Pancreas (tissue), 10 donors: Measurements from ENCODE around the gene OGDH. TPM values are rescaled to one million over a fixed set of nuclear protein-coding genes. Genes with fewer than 3 reads are reported as not detected.

Experiments used
- ATAC-seq, 4 donors: fragments of 200-7000 bp; cut with Tn5 transposase; one replicate each; pipeline versions ENCODE4 v1.8.0 to v1.9.1; 2020; ENCODE audit warnings: mild to moderate bottlenecking in 4 of 4, moderate library complexity in 4 of 4
- DNase-seq, 6 donors: peaks; one replicate each; pipeline ENCODE4 v3.0.0-alpha.2; 2020
- FAIRE-seq: peaks from 2 replicates; lab custom pipeline; 2012; peaks lifted over from hg19 to GRCh38; lab: Jason Lieb, UNC
- H3K27ac ChIP-seq, 4 donors: fragments of 200-600 bp; sonication (generic); 1 replicate in 3 of 4; 2 replicates in 1 of 4; pipeline versions ENCODE4 v1.5.0 to v1.8.0; 2020
- H3K27me3 ChIP-seq, 4 donors: fragments of 200-600 bp; one replicate each; pipeline ENCODE4 v1.8.0; 2021
- H3K36me3 ChIP-seq, 3 donors: fragments of 200-600 bp; sonication (generic) in 1 of 3; one replicate each; pipeline versions ENCODE4 v1.5.0 to v1.8.0; 2020 to 2021
- H3K4me1 ChIP-seq, 3 donors: fragments of 200-600 bp; one replicate each; pipeline ENCODE4 v1.8.0; 2021
- H3K4me3 ChIP-seq, 4 donors: fragments of 200-600 bp; sonication (generic) in 2 of 4; one replicate each; pipeline versions ENCODE4 v1.5.0 to v1.8.0; 2020 to 2021
- H3K9me3 ChIP-seq, 4 donors: fragments of 200-600 bp; one replicate each; pipeline ENCODE4 v1.8.0; 2021
- CTCF ChIP-seq, 4 donors: fragments of 200-600 bp; sonication (generic) in 3 of 4; IDR thresholded peaks; one replicate each; pipeline versions ENCODE4 v1.5.0 to v1.8.0; 2021; ENCODE audit warnings: antibody characterized with exemption in 4 of 4
- WGBS, 2 donors: extraction: QIAGEN DNeasy Blood & Tissue Kit; methylation state at CpG; one replicate each; pipeline ENCODE4 v1.1.7; 2013; 5-methylcytosine and 5-hydroxymethylcytosine counted together
- intact Hi-C, 3 donors: fragments of 100-400 bp; cut with DNase I; formaldehyde crosslinking; loops; one replicate each; pipeline versions ENCODE4 v1.11.1 to v1.14.2; 2022
- polyA plus RNA-seq, 2 donors: library from polyadenylated mRNA; stranded (reverse); fragments of 200-250 nt; gene quantifications; one replicate each; pipeline ENCODE4 v1.2.3, GENCODE V29; 2013
- total RNA-seq, 6 donors: library from RNA; stranded (reverse); fragmentation: NEBNext Ultra II Directional in 4 of 6; extraction: Animal tissue kit (Norgen Biotek cat#: 25700) in 4 of 6; gene quantifications; one replicate each; pipeline versions ENCODE4 v1.2.1 to v1.2.4, GENCODE V29; 2021 to 2023
- donor health status: healthy with polysubstance abuse.
- donor health status: DM: no; HTN: no; CAD: no; lungs with moderate emphysema.
- donor health status: DM: no; HTN: no; CAD: no.
- donor health status: control.
- donor health status: control.
- donor health status: Bipolar disorder and iron deficiency.
- donor health status: DM: yes; HTN: yes; CAD: no.
- donor health status: DM: no; HTN: no; CAD: no.
- donor health status: DM: no; HTN: no; CAD: no.
- donor health status: DM: yes; HTN: yes; CAD: no.

The OGDH gene
- total and polyA plus RNA-seq, 8 donors = 18.4 to 49.2 (median 29.0) TPM

- no peaks in the 10 kb centered on the region for H3K27me3 ChIP-seq
- no peaks in the 10 kb centered on the region for H3K9me3 ChIP-seq
- H3K36me3 ChIP-seq = no peaks in the 10 kb centered on the region
- FAIRE-seq = no peak
- intact Hi-C loops = no loop called here
- peak overlapping the region in 2 of 4 donors; percentile 10 to 30 for H3K27ac ChIP-seq
- DNase-seq = no peak
- TF ChIP-seq CTCF (IDR thresholded peaks at IDR 0.05) = no peak
- peak overlapping the region in 1 of 4 donors; percentile 86 for H3K4me3 ChIP-seq
- ATAC-seq = peak in 1 of 4 donors; percentile 38
- H3K4me1 ChIP-seq = peaks cover 0 to 21% (median 6%) of the 10 kb centered on the region in 3 donors
- 33 to 35% methylated on average over 6 of the region's 6 CpGs for WGBS, 2 donors
Measured at GRCh38 chr7:44750921-44751571, 144.6 kb downstream of the OGDH start.

GRCh38 chr7:44752822-44753221 lies 146.4 kb downstream of the OGDH start:
- H3K4me3 ChIP-seq = no peak overlapping the region
- no peak for TF ChIP-seq CTCF (IDR thresholded peaks at IDR 0.05)
- peaks cover 0 to 17% (median 6%) of the 10 kb centered on the region in 3 donors for H3K4me1 ChIP-seq
- ATAC-seq (no peak), DNase-seq (no peak), FAIRE-seq (no peak)
- 88 to 96% methylated on average over 2 of the region's 2 CpGs for WGBS, 2 donors
- H3K27ac ChIP-seq = no peak overlapping the region
- intact Hi-C loops = no loop called here
- H3K36me3 ChIP-seq = peaks cover 0 to 13% (median 3%) of the 10 kb centered on the region in 3 donors
- H3K27me3 ChIP-seq = no peaks in the 10 kb centered on the region
- H3K9me3 ChIP-seq = no peaks in the 10 kb centered on the region

GRCh38 chr7:44754802-44755697 lies 148.6 kb downstream of the OGDH start:
- H3K9me3 ChIP-seq = no peaks in the 10 kb centered on the region
- 82 to 86% methylated on average over 11 of the region's 11 CpGs for WGBS, 2 donors
- no peak overlapping the region for H3K4me3 ChIP-seq
- FAIRE-seq (no peak), ATAC-seq (no peak), DNase-seq (peak in 1 of 6 donors; percentile 62)
- H3K4me1 ChIP-seq = peaks cover 0 to 17% (median 6%) of the 10 kb centered on the region in 3 donors
- no peaks in the 10 kb centered on the region for H3K27me3 ChIP-seq
- no peak for TF ChIP-seq CTCF (IDR thresholded peaks at IDR 0.05)
- no peak overlapping the region for H3K27ac ChIP-seq
- intact Hi-C loops = no loop called here
- H3K36me3 ChIP-seq = peaks cover 0 to 27% (median 3%) of the 10 kb centered on the region in 3 donors

- peak in 1 of 4 donors; percentile 4 for ATAC-seq
- Histone ChIP-seq H3K36me3 (peaks cover 0 to 35% (median 3%) of the 10 kb centered on the region in 3 donors), H3K4me3 (no peak overlapping the region), H3K9me3 (no peaks in the 10 kb centered on the region), H3K4me1 (peaks cover 0 to 8% (median 5%) of the 10 kb centered on the region in 3 donors), H3K27me3 (no peaks in the 10 kb centered on the region), H3K27ac (peak overlapping the region in 1 of 4 donors; percentile 4)
- intact Hi-C loops = no loop called here
- FAIRE-seq = no peak
- WGBS, 2 donors = 77 to 78% methylated on average over 17 of the region's 17 CpGs
- TF ChIP-seq CTCF (IDR thresholded peaks at IDR 0.05) = no peak
- peak in 1 of 6 donors; percentile 62 for DNase-seq
Measured at GRCh38 chr7:44755698-44756627, 149.5 kb downstream of the OGDH start.
